ENCODE data around the gene ARHGEF11. TPM values are rescaled to one million over a fixed set of nuclear protein-coding genes. Genes with fewer than 3 reads are reported as not detected.

Gene ARHGEF11
- total and polyA plus RNA-seq, 2 experiments from 2014 or later, result 25.0 to 26.9 TPM

DNA sequence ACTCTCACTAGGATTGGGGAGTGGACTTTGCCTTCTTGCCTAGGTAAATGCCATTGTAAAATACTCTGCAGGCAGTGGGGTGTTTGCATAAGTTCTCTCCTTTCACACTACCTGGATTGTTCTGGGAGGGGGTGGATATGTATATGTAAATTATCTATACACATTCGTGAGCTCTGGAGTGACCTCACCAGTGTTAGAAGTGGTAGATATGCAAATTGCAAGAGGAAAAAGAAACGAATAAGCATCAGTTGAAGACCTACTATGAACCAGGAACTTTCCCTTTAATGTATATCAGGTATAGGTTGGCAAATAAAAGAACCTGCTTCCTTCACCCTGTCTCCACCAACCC is 1.5 kb upstream of the ARHGEF11 start:
- H3K27ac ChIP-seq, result peak overlapping the region; percentile 98
- 27% methylated on average over 2 of the region's 2 CpGs for WGBS (ENCODE audit: low lambda C conversion rate, missing lambda C conversion rate)
- H3K27me3 ChIP-seq, result no peaks in the 10 kb centered on the region
- peak overlapping the region; percentile 93 for H3K4me2 ChIP-seq
- no peaks in the 10 kb centered on the region for H3K9me2 ChIP-seq (replicated peaks; ENCODE audit: insufficient read depth)
- peak; percentile 63 for DNase-seq (ENCODE audit: low spot score)
- peaks cover 23% of the 10 kb centered on the region for H3K4me1 ChIP-seq (ENCODE audit: insufficient read depth)
- H2AFZ ChIP-seq, result no peak overlapping the region
- H4K20me1 ChIP-seq (ENCODE audit: insufficient read depth, poor library complexity, severe bottlenecking), result peaks cover 24% of the 10 kb centered on the region
- no peak overlapping the region for H3K4me3 ChIP-seq
- H3K36me3 ChIP-seq (replicated peaks; ENCODE audit: insufficient read depth, low read depth), result no peaks in the 10 kb centered on the region
- TF ChIP-seq EZH2 (IDR thresholded peaks at IDR 0.05; ENCODE audit: borderline replicate concordance) (no peak), EZH2phosphoT487 (IDR thresholded peaks at IDR 0.05; ENCODE audit: low read depth, severe bottlenecking, unreplicated experiment) (no peak)
- TF ChIP-seq, protein P1, sequence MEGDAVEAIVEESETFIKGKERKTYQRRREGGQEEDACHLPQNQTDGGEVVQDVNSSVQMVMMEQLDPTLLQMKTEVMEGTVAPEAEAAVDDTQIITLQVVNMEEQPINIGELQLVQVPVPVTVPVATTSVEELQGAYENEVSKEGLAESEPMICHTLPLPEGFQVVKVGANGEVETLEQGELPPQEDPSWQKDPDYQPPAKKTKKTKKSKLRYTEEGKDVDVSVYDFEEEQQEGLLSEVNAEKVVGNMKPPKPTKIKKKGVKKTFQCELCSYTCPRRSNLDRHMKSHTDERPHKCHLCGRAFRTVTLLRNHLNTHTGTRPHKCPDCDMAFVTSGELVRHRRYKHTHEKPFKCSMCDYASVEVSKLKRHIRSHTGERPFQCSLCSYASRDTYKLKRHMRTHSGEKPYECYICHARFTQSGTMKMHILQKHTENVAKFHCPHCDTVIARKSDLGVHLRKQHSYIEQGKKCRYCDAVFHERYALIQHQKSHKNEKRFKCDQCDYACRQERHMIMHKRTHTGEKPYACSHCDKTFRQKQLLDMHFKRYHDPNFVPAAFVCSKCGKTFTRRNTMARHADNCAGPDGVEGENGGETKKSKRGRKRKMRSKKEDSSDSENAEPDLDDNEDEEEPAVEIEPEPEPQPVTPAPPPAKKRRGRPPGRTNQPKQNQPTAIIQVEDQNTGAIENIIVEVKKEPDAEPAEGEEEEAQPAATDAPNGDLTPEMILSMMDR (IDR thresholded peaks at IDR 0.05; ENCODE audit: poor library complexity), result no peak
- peaks cover 29% of the 10 kb centered on the region for H3K79me2 ChIP-seq
- no peaks in the 10 kb centered on the region for H3K9me3 ChIP-seq (ENCODE audit: low read depth)

DNA sequence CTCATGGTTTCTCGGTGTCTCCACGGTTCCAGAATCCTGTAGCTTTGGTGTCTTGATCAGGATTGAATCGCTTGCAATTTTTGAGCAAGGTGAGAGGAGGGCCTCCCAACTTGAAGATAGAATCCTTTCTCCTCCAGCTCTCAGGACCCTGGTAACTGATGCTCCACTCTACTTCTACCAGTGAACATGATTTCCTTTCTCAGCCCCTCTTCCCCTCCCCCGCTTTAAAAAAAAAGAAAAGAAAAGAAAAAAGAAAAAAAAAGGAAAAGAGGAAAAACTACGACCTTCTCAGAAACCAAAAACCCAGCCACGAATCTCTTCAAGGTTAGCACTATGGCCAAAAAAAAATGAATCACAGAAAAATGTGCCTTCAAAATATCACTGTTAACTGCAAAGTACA is 1.2 kb downstream of the ARHGEF11 start:
- Histone ChIP-seq H3K27ac (no peak overlapping the region), H3K9me3 (ENCODE audit: low read depth) (no peaks in the 10 kb centered on the region), H2AFZ (no peak overlapping the region), H3K4me3 (peak overlapping the region; percentile 60), H3K79me2 (peaks cover 56% of the 10 kb centered on the region), H4K20me1 (ENCODE audit: insufficient read depth, poor library complexity, severe bottlenecking) (peaks cover 46% of the 10 kb centered on the region), H3K9me2 (replicated peaks; ENCODE audit: insufficient read depth) (no peaks in the 10 kb centered on the region), H3K36me3 (replicated peaks; ENCODE audit: insufficient read depth, low read depth) (no peaks in the 10 kb centered on the region), H3K4me2 (peak overlapping the region; percentile 82), H3K27me3 (no peaks in the 10 kb centered on the region), H3K4me1 (ENCODE audit: insufficient read depth) (peaks cover 31% of the 10 kb centered on the region)
- 32% methylated on average over 5 of the region's 6 CpGs for WGBS (ENCODE audit: low lambda C conversion rate, missing lambda C conversion rate)
- DNase-seq (ENCODE audit: low spot score), result no peak
- TF ChIP-seq EZH2 (IDR thresholded peaks at IDR 0.05; ENCODE audit: borderline replicate concordance) (no peak), EZH2phosphoT487 (IDR thresholded peaks at IDR 0.05; ENCODE audit: low read depth, severe bottlenecking, unreplicated experiment) (no peak)
- TF ChIP-seq, protein P1 (IDR thresholded peaks at IDR 0.05; ENCODE audit: poor library complexity), result no peak

DNA sequence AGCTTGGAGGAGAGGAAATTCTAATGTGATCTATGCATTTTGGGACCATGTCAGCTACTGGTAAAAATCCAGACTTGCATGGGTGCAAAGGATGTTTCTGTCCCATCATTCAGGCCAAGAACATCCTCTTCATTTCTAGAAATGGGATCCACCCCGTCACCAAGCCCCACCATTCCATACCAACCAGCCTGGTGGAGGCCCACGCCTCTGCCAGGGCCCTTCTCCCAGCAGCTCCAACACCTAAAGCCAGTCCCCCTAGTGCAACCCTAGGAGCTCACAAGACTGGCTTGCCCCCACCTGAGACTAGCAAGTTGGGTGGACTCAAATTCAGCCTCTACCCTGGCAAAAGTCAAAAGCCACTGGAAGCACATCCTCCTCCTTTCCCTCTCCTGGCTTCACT is 1.9 kb downstream of the ARHGEF11 start:
- TF ChIP-seq EZH2phosphoT487 (IDR thresholded peaks at IDR 0.05; ENCODE audit: low read depth, severe bottlenecking, unreplicated experiment) (no peak), EZH2 (IDR thresholded peaks at IDR 0.05; ENCODE audit: borderline replicate concordance) (no peak)
- TF ChIP-seq, protein P1 (IDR thresholded peaks at IDR 0.05; ENCODE audit: poor library complexity), result no peak
- Histone ChIP-seq H3K27me3 (no peaks in the 10 kb centered on the region), H3K9me3 (ENCODE audit: low read depth) (no peaks in the 10 kb centered on the region), H2AFZ (no peak overlapping the region), H3K36me3 (replicated peaks; ENCODE audit: insufficient read depth, low read depth) (no peaks in the 10 kb centered on the region), H3K79me2 (peaks cover 63% of the 10 kb centered on the region), H3K4me2 (peak overlapping the region; percentile 82), H3K9me2 (replicated peaks; ENCODE audit: insufficient read depth) (no peaks in the 10 kb centered on the region), H3K4me3 (peak overlapping the region; percentile 60), H3K4me1 (ENCODE audit: insufficient read depth) (peaks cover 31% of the 10 kb centered on the region), H4K20me1 (ENCODE audit: insufficient read depth, poor library complexity, severe bottlenecking) (peaks cover 53% of the 10 kb centered on the region), H3K27ac (no peak overlapping the region)
- DNase-seq (ENCODE audit: low spot score), result no peak
- WGBS (ENCODE audit: low lambda C conversion rate, missing lambda C conversion rate), result 81% methylated on average over 2 of the region's 2 CpGs

DNA sequence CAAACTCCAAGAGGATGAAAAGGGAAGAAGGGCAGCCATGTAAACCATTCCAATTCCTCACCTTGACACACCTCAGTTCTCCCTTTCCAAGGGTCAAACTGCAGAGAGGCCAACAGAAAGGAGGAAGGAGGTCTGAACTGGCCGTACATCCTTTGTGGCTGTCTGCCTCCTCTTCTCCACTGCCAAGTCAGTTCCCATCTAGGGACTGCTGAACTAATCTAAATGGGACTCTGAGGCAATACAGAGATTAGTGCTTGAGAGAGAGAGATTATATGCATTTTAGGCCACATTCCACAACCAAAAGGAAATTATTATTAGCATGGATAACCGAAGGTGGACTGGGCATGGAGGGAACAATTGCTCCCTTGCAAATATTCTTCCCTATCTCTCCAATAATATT is 2.7 kb downstream of the ARHGEF11 start:
- Histone ChIP-seq H3K36me3 (replicated peaks; ENCODE audit: insufficient read depth, low read depth) (no peaks in the 10 kb centered on the region), H3K4me2 (peak overlapping the region; percentile 82), H3K4me1 (ENCODE audit: insufficient read depth) (peaks cover 31% of the 10 kb centered on the region), H3K79me2 (peaks cover 71% of the 10 kb centered on the region), H3K27me3 (no peaks in the 10 kb centered on the region), H4K20me1 (ENCODE audit: insufficient read depth, poor library complexity, severe bottlenecking) (peaks cover 55% of the 10 kb centered on the region), H3K9me2 (replicated peaks; ENCODE audit: insufficient read depth) (no peaks in the 10 kb centered on the region), H3K9me3 (ENCODE audit: low read depth) (no peaks in the 10 kb centered on the region), H3K27ac (no peak overlapping the region), H3K4me3 (no peak overlapping the region), H2AFZ (no peak overlapping the region)
- no peak for DNase-seq (ENCODE audit: low spot score)
- WGBS (ENCODE audit: low lambda C conversion rate, missing lambda C conversion rate), result 43% methylated on average over 2 of the region's 2 CpGs
- TF ChIP-seq, protein P1 (IDR thresholded peaks at IDR 0.05; ENCODE audit: poor library complexity), result no peak
- no peak for TF ChIP-seq EZH2 (IDR thresholded peaks at IDR 0.05; ENCODE audit: borderline replicate concordance)
- no peak for TF ChIP-seq EZH2phosphoT487 (IDR thresholded peaks at IDR 0.05; ENCODE audit: low read depth, severe bottlenecking, unreplicated experiment)

All from hepatocyte (in vitro differentiated cells).